Astrocyte of the cerebellum (primary cell): Measurements from ENCODE around the gene TMEM63A.
"Not testable (repeated sequence)": the region's sequence is repeated elsewhere in the genome, so short reads cannot be mapped to it uniquely, and the experiment has no call there.

ENCODE experiments used
- DNase-seq: peaks from one replicate; pipeline ENCODE4 v3.0.0-alpha.2; 2011; ENCODE audit warnings: low read depth
- H3K4me3 ChIP-seq: 2 replicates; pipeline ENCODE4 v1.5.1; 2011; ENCODE audit warnings: mild to moderate bottlenecking, low read depth, low read length, moderate library complexity
- in situ Hi-C: cut with HindIII; loops from 2 replicates; pipeline ENCODE4 v1.10.0; 2017; ENCODE audit warnings: low sequenced_read_pairs
- TF ChIP-seq, protein P1 (sequence below): IDR thresholded peaks from 2 replicates; pipeline ENCODE4 v1.5.1; 2012; ENCODE audit warnings: low read length, low read depth, moderate library complexity, mild to moderate bottlenecking; ENCODE audit errors: missing control alignments

TMEM63A gene

GRCh38 chr1:225814381-225814780 lies 67.8 kb downstream of the TMEM63A start:
- TF ChIP-seq, protein P1, sequence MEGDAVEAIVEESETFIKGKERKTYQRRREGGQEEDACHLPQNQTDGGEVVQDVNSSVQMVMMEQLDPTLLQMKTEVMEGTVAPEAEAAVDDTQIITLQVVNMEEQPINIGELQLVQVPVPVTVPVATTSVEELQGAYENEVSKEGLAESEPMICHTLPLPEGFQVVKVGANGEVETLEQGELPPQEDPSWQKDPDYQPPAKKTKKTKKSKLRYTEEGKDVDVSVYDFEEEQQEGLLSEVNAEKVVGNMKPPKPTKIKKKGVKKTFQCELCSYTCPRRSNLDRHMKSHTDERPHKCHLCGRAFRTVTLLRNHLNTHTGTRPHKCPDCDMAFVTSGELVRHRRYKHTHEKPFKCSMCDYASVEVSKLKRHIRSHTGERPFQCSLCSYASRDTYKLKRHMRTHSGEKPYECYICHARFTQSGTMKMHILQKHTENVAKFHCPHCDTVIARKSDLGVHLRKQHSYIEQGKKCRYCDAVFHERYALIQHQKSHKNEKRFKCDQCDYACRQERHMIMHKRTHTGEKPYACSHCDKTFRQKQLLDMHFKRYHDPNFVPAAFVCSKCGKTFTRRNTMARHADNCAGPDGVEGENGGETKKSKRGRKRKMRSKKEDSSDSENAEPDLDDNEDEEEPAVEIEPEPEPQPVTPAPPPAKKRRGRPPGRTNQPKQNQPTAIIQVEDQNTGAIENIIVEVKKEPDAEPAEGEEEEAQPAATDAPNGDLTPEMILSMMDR = no peak
- H3K4me3 ChIP-seq = no peak overlapping the region
- DNase-seq = no peak
- in situ Hi-C loops = no loop called here

DNA sequence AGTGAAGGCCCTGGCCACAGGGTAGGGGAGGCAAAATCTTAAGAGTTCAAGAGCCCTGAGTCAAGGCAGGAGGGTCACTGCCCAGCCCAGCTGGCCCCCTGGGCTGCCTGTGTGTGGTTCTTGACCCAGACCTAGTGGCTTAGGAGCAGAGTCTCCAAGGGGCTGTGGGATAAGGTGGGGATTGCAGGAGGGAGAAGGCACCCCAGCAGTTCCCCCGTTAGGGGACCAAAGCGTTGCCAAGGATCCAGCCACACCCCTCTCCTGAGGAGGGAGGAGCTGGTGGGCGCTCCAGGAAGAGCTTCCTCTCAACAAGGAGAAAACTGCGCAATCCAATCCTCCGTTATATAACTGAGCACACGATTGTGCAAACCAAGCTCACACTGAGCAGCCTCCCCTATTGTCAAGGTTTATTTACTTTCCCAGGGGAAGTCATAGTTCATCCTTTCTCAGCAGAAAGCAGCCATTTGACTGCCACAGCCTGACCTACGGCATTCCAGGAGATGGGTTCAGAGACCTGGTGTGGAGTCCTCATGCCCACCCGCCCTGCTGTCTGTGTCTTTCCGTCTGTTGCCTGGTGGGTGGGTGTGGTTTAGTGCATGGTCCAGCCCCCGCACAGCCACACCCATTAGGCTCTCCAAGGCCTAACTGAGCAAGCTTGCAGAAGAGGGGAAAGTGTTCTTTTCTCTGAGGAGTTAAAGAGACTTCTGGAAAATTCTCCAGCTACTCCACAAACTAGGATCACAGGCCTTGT lies 68.8 kb downstream of the TMEM63A start:
- in situ Hi-C loops = no loop called here
- DNase-seq = no peak
- no peak overlapping the region for H3K4me3 ChIP-seq
- TF ChIP-seq, protein P1 = no peak

- H3K4me3 ChIP-seq = no peak overlapping the region
- no peak for DNase-seq
- in situ Hi-C loops = no loop called here
- TF ChIP-seq, protein P1 = no peak
Observed at GRCh38 chr1:225812488-225813213, 69.5 kb downstream of the TMEM63A start.

DNA sequence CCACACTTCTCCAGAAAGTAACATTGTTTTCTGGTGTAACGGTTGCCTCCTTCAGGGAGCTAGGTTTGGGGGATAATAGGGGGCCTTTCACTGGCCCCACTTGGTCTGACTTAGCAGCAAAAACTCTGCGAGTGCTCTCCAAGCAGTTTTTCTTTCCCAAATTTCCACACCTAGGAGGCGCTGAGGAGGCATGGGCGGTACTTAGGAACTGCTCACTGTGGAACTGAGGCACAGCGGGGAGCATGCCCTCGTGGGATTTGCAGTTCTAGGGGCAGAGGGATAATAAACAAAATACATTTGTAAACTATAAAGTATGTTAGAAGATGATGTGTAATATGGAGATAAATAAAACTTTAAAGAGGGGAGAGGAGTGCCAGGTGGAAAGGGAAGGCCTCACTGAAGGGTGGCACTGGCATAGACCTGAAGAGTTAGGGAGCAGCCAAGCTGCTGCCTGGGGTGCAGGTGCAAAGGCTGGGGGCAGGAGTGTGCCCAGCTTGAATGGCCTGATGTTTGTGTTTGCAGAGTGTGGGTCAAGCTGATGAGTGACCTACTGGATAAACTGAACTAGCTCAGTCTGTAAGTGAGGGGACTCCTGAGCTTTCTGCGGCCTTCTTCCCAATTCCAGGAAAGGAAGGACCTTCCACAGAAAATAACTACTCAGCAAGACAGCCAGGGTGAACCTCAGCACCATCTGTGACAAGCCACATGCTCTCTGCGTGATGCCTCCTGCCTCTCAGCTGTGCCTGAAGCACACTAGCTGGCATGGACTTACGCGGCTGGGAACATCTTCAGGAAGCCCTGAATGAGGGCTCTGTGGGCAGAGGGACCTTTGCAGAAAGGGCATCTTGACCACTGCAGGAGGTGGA lies 70.3 kb downstream of the TMEM63A start:
- DNase-seq = no peak
- TF ChIP-seq, protein P1 = peak; percentile 59
- peak overlapping the region; percentile 64 for H3K4me3 ChIP-seq
- in situ Hi-C loops = no loop called here

GRCh38 chr1:225810579-225811538 lies 71.3 kb downstream of the TMEM63A start:
- in situ Hi-C loops = not testable (repeated sequence)
- H3K4me3 ChIP-seq = peak overlapping the region; percentile 64
- DNase-seq = peak; percentile 36

DNA sequence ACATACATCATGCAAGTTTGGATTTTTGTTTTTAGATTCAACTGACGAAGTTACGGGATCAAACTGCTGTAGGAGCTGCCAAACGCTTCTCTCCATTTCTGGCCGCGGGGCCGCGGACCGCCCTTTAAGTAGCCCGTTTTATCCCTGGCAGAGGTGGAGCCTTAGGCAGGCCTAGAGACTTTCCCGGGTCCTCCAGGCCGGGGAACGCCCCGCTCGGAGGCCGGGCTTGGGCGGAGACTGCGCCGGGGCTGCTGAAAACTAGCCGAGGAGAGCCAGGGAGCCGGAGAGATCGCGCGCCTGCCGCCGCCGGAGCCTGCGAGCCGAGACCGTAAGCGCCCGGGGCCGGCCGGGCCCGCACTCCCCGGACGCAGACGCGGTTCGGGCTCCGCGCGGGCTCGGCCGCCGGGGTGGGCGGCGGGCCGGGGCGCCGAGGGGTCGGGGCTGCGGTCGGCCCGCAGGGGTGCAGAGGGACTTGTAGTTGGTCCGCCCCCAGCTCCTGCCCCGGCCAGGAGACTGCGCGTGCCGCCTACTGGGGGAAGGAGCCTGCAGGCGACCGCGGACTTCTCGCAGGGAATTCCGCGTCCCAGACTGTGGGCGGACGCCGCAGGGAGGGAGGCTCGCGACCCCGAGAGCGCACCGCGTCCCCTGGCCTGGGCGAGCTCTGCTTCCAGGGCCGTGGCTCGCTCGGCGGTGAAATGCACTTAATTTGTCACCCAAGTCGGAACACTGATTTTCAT lies 72.2 kb downstream of the TMEM63A start, which contains the start of gene EPHX1:
EPHX1 (plus strand) TSS at position 283 of the 737 bp plus-strand sequence. CDS start 18,606 bp downstream, outside the sequence.
- peak; percentile 66 for DNase-seq
- TF ChIP-seq, protein P1 = peak; percentile 24
- H3K4me3 ChIP-seq = peak within 1 kb of the TSS; percentile 64
- in situ Hi-C loops = no loop called here
